Activated CD8-positive, alpha-beta memory T cell treated with anti-CD3 and anti-CD28 coated beads, Interleukin-2, amount 50 U/mL, for 1 hour (primary cell): ENCODE results near the gene GRAMD1C.

ENCODE experiments used
- DNase-seq: peaks from one replicate; pipeline ENCODE4 v3.0.0-alpha.2; 2020; ENCODE audit errors: extremely low read depth

Gene GRAMD1C

GRCh38 chr3:113948015-113948917, 109.7 kb downstream of the GRAMD1C start:
- no peak for DNase-seq

- DNase-seq, result no peak
Measured at GRCh38 chr3:113952921-113953320, 114.3 kb downstream of the GRAMD1C start.

- no peak for DNase-seq
Measured at GRCh38 chr3:113953677-113954076, 115.1 kb downstream of the GRAMD1C start.

- DNase-seq, result no peak
Measured at GRCh38 chr3:113954091-113954685, 115.6 kb downstream of the GRAMD1C start.

- DNase-seq, result no peak
Measured at GRCh38 chr3:113963879-113964278, 125.3 kb downstream of the GRAMD1C start.

GRCh38 chr3:113966172-113966571, 127.6 kb downstream of the GRAMD1C start:
- no peak for DNase-seq

GRCh38 chr3:113968986-113969385, 130.4 kb downstream of the GRAMD1C start:
- no peak for DNase-seq

- no peak for DNase-seq
Measured at GRCh38 chr3:113977822-113978221, 139.2 kb downstream of the GRAMD1C start.

- DNase-seq, result no peak
Measured at GRCh38 chr3:113979916-113980315, 141.3 kb downstream of the GRAMD1C start.

GRCh38 chr3:113981803-113982202, 143.2 kb downstream of the GRAMD1C start:
- DNase-seq, result no peak

- DNase-seq, result no peak
Measured at GRCh38 chr3:113983544-113983943, 145.0 kb downstream of the GRAMD1C start.

GRCh38 chr3:113985541-113985940, 147.0 kb downstream of the GRAMD1C start:
- no peak for DNase-seq
